GM18520 (cell line): Measurements from ENCODE around the gene C11orf91.
"Not testable (repeated sequence)": the region's sequence is repeated elsewhere in the genome, so short reads cannot be mapped to it uniquely, and the experiment has no call there.

Experiments
- ATAC-seq: cut with Tn5 transposase; IDR thresholded peaks from one replicate; pipeline ENCODE4 v1.9.1; 2021; ENCODE audit not compliant: unreplicated experiment

Gene C11orf91

DNA sequence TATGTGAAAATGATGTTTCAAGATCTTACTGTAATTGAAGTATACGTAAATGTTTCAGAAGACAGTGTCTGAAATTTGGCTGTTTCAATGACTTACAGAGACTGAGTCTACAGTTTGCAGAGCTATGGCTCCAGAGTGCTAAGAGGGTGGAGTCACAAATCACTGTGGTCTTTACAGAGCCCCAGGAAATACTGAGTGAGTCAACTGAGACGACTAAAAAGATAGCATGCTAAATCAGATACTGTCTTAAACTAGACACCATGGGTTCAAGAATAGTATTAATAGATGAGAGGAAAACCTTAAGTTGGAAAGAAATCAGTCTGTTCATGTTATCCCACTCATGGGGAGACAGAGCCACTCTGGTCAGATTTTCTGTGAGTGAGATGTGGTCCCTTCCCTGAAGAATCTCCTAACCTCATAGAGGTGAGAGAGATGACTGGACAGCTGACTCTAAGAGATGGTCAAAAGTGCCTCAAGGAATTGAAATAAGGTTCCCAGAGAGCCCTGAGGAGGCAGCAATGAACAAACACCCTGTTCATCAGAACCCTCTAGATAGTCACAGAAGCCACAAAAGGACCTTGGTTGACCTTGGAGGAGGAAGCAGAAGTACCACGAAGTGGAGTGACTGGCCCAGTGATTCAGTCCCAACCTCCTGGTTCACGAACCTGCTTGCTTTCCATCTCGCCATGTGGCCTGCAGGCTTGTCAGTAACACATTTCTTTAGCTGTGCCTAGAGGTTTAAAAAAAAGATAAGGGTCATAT, 30.2 kb downstream of the C11orf91 start:
- ATAC-seq, result no peak

- no peak for ATAC-seq
These were observed 30.9 kb downstream of the C11orf91 start for GRCh38 chr11:33669598-33670249.

GRCh38 chr11:33668951-33669596, 31.6 kb downstream of the C11orf91 start:
- no peak for ATAC-seq

DNA sequence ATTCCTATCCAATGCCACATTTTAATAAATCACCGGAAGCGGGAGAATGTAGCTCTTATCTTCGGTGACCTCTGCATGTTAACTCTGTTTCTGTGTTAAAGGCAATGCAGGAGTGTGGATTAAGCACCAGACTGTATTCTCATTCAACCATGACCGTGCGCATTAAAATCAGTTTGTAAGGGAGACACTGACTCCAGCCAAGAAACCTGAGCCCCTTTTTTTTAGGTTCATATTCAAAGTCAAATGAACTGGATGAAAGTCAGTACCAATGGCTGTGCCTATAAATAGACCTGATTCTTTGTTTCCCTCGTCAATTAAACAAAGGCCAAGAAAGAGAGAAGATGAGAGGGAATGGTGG, 32.2 kb downstream of the C11orf91 start:
- no peak for ATAC-seq

- no peak for ATAC-seq
These were observed 32.7 kb downstream of the C11orf91 start for GRCh38 chr11:33667819-33668467.

DNA sequence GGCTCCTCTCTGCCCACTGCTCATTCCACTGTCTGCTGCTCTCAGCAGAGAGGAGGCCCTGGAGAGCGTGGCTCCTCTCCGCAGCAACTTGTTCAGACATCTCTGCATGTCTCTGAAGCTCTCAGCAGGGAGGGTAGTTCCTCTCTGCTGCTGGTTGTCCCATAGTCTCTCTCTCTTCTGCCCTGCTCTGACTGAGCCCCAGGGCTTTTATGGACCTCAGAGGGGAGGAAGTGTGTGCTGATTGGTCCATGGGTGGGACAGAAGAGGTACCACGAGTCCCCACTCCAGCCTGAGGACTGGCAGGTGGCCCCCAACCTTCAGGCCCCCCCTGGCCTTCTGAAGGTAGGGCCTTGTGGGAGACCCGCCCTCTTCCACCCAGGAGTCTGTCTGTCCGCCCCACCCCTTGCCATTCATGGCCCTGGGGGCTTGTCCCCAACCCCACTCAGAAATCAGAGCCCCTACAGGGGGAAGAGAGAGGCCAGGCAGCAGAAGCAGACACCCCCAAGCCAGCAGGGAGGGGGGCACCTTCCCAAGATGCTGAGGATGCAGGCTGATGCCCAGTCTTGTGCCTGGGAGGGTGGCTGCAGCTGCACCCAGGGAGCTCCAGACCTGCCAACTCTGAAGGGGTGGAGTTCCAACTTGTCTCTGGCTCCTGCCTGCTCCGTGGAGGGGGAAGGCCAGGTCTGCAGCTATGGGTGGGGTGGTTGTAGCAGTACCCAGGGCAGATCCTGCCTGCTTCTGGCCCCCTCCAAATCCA, 35.1 kb downstream of the C11orf91 start:
- no peak for ATAC-seq

- ATAC-seq, result no peak
These were observed 35.8 kb downstream of the C11orf91 start for GRCh38 chr11:33664827-33665226.

DNA sequence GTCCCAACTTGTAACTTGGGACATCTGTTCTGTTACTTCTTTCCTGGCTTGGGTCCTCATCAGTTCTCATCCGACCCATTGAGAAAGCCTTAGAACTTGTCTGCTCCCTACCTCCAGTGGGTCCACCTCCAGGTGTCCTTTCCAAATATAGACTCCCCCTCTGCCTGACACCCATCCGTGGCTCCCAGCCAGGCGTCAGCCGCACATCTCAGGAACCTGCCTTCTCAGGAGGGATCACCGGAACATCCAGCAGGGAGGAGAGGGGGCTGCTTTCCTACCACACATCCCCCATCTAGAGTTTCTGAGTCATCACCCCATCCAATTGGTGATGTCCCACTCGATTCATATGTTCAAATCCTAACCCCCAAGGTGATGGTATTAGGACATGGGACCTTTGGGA, 36.5 kb downstream of the C11orf91 start:
- ATAC-seq, result no peak

DNA sequence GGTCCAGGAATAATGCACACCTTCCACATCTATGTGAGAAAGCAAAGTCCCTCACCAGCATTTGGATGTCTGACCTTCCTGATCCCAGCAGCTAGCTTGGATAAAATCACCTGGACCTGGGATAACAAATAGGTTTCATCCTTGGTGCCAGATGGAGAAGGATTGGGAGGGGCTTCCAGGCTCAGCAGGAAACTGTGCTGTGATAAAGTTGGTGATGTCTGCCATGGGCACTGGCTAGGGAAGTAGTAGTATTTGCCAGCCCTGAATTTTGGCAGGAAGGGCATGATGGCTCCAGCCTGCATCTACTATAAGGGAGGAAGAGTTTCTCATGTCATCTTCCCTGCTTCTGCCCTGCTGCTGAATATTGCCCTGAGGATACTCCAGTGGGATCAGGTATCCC, 37.5 kb downstream of the C11orf91 start:
- no peak for ATAC-seq

GRCh38 chr11:33661526-33661925, 39.1 kb downstream of the C11orf91 start:
- ATAC-seq, result not testable (repeated sequence)

GRCh38 chr11:33660962-33661361, 39.7 kb downstream of the C11orf91 start:
- no peak for ATAC-seq

DNA sequence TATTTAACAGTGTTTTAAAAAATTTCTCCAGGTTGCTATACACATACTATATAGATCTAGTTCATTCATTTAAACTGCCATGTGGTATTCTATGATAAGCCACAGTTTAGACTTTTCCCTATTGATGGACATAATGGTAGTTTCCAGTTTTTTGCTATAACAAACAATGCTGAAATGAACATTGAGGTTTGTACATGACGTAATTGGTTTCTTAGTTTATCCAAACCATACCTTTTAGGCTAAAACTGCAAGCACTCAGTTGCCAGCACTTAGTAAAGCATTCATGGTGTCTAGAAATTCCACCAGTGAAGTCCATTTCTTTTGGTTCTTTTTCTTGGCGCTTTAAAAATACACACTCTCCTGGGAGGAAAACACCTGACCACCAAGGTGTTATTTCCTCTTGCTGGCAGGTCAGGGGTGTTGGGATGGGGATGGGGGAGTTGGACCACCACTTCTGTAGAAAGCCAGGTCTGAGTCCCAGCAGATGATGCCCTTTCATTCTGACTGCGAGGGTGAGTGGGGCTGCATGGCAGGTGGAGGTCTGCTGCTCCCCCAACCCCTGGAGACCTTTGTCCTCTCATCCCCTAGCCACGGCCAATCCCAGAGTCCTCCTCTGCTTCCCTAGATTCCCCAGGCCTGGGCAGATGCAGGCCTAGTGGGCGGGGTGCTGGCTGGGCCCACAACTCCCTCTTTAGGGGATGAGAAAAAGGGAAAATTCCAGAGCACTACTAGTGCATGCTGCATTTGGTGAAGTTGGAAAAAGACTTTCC, 41.1 kb downstream of the C11orf91 start:
- no peak for ATAC-seq

DNA sequence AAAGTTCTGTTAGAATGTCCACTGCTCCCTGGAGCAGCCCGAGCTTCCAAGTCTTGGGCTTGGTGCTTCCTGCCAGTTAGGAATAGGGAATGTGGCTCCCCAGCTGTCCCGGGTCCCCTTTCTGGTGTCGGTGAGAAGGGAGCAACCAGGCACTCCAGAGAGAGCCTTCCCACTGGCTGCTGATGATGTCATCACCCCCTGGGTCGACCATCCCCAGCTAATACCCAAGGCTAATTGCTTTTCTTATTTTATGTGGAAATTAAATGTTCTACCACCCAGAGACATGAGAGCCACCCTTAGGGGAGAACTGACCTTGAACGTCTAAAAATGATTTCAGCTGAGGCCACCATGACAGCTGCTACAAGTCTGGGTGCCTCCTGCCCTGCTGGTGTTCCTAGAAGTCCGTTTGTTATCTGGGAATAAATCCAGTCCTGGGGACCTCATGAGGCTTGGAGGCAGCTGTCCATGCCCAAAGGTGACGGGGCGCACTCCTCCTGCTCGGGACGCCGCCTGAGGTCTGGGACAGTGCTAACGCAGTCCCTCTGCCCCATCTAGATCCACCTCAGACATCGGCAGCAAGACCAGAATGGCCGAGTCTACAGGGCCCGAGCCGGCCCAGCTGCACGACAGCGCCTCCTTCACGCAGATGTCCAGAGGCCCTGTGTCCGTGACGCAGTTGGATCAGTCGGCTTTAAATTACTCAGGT, 42.3 kb downstream of the C11orf91 start:
- no peak for ATAC-seq

- ATAC-seq, result no peak
These were observed 42.9 kb downstream of the C11orf91 start for GRCh38 chr11:33657757-33658156.

GRCh38 chr11:33656768-33657167, 43.9 kb downstream of the C11orf91 start:
- ATAC-seq, result no peak

GRCh38 chr11:33655842-33656600, 44.6 kb downstream of the C11orf91 start:
- ATAC-seq, result peak; percentile 46

DNA sequence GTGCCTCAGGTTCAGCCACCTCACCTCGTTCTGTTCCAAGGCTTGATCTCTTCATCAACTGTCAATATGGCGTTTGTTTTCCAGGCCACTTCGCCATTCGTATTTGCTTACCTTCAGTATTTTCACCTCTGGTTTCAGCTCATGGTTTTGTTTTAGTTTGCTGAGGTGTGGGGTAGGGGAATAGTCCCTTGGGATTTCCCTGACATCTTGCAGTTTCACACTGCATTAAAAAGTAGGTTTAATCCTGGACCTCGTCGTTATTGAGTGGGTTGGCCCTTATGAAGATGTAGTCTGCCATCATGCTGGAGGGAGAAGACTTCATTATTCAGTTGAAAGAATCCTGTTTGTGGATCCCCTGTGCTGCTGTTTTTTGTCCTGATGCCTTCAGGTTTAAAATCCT, 46.0 kb downstream of the C11orf91 start:
- no peak for ATAC-seq

- no peak for ATAC-seq
These were observed 47.7 kb downstream of the C11orf91 start for GRCh38 chr11:33652930-33653329.

DNA sequence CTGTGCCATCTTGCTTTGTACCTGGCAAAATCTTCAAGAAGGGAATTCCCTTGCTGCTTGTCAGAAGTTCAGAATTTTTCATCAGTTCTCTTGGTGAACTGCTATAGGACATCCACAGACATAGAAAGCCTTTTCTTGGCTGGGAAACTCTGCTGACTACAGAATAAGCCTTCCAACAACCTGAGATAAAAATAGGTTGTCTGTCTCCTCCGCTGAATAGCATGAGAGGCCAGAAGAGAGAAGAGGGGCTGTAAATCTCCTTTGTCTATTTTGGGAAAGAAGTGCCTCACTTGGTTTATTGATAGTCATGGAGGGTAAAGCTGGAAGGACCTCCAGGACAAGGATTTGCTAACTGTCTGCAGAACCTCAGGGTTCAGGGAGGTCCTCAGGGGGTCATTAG, 48.2 kb downstream of the C11orf91 start:
- no peak for ATAC-seq
